GM18499 (cell line): ENCODE results near the gene ARHGAP29.

ENCODE experiments used
- ATAC-seq: cut with Tn5 transposase; IDR thresholded peaks from one replicate; pipeline ENCODE4 v1.9.1; 2021; ENCODE audit warnings: moderate number of reproducible peaks; ENCODE audit not compliant: insufficient read depth, unreplicated experiment

The ARHGAP29 gene

DNA sequence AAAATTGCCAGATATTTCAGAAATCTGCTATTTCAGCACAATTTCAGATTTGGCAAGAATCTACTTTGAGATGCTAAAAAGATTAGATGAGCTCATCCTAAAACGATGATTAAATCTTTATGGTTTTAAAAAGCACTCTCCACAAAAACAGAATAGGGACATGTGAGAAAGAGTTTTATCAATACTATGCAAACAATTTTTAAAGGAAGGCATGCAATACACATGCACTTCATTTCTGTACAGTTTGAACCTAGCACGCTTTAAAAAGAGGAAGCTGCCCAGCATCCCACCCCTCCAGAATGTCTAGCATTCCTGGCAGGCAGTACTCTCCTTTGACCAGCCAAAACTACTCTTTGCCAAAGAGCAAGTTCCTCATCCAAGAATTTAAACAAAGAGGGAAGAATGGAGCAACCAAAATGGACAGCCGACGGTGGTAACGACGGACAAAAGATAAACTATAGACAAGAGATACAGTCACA, 1.3 kb downstream of the ARHGAP29 start:
- ATAC-seq = no peak

DNA sequence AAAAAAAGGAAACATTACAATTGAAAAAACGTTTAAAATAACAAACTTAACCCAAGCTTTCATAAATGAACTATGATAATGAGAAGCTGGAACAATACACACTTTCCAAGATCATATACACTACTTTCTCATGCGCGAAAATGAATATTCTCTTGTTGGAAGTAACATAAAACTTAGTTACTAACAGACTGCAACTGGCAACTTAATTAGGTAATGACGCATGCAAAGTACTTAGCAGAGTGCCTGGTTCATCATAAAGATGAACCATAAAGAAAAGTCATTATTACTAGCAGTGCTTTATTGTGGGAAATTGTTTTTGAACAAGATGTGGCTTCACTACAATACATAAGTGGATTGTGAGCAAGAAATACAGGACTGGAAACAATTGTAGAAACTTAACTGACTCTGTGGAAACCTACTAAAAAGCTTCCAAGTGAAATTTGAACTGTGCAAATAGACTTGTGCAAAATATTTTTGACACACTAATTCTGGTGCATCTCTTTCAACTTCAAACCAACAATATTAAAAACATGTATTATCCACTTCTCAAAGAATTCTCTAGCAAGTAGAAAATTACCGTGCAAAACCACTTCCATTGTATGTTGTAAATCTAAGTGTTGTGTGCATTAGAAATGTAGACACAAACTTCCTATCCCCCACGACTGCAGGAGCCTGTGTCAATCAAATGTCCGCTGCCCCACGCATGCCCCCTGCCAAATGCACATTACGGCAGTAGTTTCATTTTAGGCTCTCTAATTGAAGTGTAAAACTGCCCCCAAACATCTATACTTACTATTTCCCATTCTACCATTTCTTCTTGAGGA, 2.0 kb downstream of the ARHGAP29 start:
- no peak for ATAC-seq

DNA sequence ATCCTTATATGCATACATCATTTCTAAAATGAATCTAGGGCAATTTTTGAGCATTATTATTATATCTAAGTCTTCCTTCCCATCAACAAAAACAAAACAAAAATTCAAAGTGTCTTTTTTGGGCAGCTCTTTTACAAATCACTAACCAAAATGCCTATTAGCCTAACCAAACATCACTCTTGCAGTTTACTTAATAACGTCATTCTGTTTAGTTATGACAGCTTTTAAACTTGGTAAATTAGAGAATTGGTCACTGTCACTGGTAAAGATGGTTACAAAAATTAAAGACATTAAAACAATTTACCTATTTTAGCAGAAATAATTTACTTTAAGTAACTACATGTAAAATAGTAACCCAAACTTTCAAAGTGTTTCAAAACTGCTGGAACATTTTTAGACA, 2.8 kb downstream of the ARHGAP29 start:
- no peak for ATAC-seq

DNA sequence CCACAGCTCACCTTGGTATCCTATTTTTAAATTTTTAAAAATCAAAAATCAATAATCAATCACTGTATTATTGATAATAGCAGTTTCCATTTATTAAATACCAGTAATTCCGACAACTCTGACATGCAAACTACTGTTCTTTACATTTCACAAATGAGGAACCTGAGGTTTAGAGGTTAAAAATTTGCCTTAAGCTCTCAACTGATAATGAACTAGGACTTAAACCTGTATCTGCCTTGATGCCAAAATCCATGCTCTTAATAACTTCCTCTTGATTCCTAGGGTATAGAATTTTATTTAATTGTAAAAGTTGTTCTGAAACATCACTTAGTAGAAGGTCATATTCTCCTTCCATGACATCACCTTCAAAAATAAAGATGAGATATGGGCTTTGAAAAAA, 5.6 kb downstream of the ARHGAP29 start:
- no peak for ATAC-seq

DNA sequence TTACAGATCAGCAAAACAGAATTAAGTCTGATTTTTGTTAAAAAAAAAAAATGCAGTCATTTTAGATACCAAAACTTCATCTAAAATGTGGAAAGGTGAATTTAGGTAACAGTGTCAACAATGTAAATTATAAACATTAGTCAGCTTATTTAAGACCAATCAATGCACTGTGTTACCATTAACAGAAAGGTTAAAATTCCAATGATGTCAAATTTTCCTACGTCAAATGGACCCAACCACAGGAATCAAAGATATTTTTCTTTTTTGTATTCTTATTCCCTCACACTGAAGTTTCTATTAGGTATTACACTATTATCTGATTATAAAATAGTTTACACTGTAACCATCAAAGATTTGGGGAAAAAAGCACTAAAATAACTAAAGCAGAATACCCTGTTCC, 6.5 kb downstream of the ARHGAP29 start:
- no peak for ATAC-seq

DNA sequence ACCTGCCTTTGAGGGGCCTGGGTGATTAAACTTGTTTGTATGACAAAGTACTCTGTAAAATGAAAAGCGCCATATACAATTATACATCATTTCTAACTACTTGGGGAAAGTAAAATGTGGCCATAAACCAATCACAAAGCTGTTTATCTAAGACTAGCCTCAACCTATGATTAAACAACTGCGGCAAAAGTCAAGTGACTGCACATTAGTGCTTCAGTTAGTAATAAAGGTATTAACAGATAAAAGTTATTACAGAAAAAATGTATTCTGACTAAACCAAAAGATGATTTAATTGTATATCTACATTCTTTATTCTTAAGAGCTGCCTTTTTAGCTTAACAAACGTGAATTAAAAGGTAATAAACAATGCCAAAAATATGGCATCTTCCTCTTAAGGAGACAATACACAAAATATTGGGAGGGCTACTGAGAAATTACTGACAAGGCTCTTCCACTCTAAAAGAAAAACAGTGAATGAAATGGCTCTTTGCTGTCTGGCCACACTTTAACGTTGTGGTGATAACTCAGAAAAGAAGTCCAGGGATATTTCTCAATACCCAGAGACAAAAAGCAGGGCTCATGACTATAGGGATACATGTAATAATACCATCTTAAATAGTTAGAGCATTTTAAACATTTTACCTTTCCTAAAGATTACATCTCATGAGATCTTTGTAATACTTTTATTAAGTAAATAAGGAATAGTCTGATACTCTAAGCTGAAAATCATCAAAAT, 8.6 kb downstream of the ARHGAP29 start:
- ATAC-seq = no peak

DNA sequence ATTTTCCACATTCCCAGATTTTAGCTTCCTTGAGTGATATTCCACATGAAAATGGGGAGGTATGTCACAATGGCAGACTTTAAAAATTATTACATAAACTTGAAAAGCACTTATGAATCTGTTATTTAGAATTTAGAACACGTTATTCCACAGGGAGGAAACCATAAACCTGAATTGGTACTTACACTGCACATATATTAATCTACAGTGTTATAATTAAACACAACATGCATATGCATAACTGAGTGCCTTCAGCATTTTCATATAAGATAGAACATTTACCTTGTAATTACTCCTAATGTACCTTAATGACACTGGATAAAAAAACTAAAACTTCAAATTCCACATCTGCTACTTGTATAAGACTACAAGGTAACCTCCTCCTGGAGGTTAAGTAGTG, 9.8 kb downstream of the ARHGAP29 start:
- no peak for ATAC-seq

DNA sequence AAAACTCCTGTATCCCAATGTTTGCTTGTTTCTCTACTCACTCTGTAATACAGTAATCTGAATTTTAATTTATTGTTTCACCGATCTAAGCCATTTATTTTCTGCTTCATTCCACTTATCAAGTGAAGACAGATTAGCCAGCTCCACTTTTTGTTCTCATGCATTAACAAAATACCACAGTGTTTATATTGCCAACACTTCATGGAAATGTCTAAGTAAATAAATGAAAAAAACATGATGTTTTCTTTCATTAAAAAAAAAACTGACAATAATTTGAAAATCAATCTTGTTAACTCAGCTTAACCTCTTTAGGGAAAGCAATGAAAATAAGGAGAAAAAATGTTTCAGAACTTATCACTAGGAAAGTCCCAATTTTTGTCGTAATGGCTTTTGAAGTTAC, 11.5 kb downstream of the ARHGAP29 start:
- ATAC-seq = no peak

DNA sequence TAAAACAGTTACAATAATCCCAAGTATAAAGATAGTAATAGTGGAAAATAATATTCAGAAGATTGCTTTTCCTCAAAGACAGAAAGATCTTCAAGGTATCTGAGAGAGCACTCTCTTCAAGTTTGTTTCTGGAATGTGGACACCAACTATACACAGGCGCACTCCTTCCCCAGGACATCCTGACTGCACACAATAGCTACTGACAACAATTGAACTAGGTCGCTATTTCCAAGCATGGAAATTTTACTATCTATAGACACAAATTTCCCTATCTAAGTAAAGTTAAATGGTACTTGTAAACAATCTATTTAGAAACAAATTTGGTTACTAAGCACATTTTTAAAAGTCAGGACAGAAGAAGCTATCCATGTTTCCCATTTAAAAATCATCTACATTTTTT, 19.1 kb downstream of the ARHGAP29 start:
- ATAC-seq = no peak

DNA sequence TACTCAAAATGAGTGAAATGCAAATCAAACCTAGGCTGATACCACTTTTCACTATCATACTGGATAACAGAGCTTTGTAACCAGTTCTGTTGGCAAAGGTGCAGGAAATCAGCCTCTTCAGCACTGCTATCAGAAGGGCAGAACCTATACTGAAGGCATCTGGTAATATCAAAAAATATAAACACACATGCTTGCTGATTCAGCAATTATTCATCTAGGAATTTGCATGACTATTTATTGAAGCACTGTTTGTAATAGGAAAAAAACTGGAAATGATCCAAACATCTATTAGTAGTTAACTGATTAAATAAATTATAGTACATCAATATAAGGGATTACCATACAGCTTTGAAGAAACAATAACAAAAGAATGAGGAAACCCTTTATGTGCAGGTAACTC, 21.4 kb downstream of the ARHGAP29 start:
- ATAC-seq = no peak

DNA sequence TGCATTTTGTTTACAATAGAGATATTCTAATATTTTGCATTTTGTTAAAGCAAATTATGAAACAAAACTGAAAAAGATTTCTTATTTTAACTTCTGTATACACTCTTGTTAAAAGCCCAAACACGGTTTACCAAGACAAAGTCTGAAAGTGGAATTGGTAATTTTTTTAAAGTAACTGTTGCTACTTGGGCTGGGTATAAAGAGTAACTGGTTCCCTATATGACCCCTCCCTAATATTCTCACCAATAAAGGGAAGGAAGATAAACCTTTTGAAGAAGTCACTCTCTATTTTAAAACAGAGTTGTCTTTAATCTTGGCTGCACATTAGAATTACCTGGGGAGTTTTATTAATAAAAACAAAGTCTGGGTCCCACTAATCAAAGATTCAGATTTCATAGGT, 27.4 kb downstream of the ARHGAP29 start:
- no peak for ATAC-seq

DNA sequence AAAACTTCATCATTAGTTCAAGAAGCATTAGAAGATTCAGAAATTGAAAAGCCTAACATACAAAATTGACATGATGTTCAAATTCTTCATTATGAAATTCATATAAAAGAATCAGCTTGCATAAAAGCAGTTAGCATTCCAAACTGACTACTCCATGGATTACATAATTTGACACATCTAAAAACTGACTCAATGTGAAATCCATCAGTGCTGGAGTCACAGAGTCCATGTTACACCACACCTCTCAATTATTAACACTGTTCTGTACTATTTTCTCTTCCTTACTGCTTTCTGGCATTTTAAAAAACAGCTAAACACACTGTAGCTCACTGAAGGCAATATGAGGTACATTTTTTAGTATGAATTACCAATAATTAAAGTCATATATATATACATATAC, 28.0 kb downstream of the ARHGAP29 start:
- no peak for ATAC-seq

DNA sequence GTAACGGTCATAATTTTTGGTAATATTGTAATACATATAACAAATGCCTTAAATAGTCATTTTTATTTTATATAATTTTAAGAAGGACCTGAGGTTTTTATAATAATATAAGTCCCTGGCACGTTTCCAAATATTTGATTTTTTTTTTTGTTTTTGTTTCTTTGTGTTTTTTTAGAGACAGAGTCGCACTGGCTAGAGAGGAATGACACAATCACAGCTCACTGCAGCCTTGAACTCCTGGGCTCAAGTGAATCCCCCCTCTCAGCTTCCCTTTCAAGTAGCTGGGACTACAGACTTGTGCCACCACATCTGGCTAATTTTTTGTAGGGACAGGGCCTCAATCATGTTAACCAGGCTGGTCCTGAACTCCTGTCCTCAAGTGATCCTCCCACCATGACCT, 29.7 kb downstream of the ARHGAP29 start:
- no peak for ATAC-seq

DNA sequence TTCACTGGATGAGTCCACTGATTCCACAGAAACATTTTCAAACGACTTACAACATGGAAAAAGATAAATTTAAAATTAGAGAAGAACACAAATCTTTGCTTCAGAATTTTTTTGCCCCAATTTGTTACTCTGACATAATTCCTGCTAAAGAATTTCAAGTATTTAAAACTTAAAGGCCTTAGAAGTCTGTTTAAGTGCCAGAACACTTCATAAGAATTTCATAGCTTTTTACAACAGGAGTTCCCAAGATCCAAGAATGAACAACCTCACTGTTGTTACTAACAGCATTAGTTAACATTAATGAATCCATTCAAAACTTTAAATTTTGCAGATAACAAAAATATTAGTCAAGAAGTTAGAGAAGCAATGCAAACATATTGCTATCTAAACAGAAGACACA, 31.7 kb downstream of the ARHGAP29 start:
- no peak for ATAC-seq

DNA sequence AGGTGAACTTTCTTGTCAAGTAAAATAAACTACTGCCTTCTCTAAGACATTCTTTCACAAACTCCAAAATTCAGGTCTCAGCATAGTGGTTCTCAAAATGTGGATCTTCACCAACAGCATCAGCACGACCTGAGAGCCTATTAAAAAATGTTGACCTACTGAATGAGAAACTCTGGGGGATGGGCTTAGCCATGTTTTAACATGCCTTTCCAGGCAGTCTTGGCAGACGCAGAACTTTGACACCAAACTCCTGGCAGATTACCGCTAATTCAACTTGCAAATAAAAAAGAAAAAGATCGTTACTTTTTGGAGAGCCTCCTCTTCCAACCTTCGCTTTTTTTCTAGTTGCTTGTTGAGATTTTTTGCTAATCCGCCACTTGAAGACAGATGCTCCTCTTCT, 35.1 kb downstream of the ARHGAP29 start:
- ATAC-seq = no peak

DNA sequence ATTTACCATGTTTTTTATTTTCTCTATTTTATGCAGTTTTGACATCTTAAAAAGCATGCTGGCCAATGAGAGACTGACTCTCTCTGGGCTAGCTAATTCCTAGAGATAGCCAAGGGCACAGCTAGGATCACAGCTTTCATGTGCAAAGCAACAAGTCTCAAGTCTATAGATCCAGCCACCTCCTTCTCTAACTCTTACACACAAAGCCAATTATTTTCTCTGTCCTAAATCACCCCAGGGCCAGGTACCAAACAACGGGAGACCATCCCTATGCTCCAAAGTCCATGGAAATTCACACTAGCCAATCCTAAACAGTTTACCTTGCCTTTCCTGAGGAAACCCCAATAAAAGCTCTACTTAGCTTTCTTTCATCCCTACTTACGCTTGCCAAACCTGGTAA, 38.0 kb downstream of the ARHGAP29 start:
- no peak for ATAC-seq

DNA sequence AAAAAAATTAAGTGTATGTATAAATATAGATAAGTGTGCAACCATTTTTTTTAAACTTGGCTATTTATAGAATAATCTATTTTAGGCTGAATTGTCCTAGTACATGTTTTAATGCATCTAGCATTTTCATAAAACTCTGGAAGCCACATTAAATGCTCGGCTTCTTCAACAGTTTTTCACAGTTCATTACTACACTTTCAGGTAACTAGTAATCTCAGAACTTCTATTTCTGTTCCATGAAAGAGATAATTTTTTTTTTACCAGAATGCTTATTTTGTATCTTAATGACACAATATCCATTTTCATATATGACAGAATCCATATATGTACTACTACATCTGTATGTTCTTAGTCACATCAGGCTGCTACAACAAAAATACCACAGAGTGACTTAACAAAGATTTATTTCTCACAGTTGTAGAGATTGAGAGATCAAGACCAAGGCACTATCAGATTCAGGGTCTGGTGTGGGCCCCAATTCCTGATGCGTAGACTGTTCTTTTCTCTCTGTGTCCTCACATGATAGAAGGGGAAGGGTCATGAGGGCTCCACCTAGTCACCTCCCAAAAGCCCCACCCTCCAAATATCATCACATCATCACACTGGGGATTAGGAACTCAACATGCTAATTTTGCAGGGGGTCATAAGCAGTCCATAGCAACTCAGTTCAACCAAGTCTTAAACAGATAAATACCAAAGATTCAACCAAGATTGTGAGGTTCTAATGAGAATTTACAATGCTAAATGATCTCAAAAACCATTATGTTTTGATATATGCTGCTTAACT, 43.1 kb downstream of the ARHGAP29 start:
- no peak for ATAC-seq

DNA sequence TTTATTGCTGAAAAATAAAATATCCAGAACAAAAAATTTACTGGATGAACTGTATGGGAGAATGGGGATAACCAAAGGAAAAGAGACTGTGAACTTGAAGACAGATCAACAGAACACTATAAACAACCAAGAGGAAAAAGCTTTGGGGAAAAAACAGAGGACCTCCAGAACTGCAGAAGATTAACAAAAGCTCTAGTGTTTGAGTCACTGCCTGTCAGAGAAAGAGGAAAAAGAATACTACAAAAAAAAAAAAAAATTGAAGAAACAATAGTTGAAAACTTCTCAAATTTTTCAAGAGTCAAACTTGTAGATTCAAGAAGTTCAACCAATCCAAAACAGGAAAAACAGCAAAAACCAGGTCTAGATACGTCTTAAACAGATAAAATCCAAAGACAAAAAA, 44.3 kb downstream of the ARHGAP29 start:
- ATAC-seq = no peak

DNA sequence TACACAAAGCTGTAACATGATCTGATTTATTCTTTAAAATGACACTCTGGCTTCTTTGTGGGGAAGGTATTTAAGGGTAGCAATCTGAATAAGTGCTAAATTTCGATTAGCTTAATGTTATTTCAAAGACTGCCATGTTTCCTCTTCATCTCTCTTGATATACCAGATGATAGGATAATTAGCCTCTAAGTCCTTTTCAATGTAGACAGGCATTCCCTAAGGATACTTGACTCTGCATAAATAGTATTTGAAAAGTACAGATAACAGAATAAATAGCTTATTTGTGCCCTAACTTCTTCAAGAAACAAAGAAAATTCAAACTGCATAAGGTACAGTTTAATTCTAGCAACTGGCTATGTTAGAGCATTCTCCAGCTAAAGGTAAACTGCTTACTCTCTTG, 46.2 kb downstream of the ARHGAP29 start:
- no peak for ATAC-seq

DNA sequence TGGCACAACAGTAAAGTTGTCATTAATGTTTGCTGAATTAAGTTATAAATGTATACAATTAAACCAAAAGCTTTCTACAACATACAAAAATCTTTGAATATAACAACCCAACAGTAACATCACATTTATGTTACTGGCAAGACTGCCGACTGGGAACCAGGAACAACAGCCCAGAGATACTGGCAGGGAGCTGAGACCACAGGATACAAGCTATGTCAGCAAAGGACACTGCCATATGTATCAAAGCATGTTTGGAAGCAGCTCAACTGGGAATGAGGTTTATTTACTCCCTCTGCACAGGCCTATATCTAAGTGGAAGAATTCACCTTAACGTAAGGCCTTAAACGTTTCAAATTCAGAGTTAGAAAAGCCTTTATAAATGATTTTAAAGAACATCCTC, 50.4 kb downstream of the ARHGAP29 start:
- no peak for ATAC-seq

DNA sequence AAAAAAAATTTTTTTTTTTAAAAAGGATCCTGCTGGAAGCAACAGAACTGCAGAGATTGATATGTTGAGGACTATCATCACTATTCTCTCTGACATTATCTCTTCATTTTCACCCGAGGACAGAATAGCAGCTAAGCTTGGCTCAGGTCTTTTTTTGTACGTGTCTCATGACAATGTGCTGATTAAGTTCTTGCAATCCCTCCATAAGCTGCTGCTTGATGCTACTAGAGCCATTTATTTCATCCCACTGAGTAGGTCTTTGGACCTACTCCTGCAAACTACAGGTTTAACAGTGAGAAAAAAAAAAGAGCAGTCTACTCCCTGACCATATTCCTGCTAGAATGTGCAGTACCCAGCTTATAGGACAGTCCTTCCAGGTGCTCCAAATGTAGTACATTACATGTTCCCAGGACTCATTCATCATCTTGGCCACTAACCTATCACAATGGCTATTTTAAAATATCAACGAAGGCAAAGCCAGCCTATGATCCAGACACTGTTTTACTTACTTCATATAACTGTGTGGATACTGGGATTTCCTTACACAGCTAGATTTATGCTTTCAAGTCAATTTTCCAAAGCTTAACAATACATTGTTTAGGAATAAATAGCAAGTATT, 54.1 kb downstream of the ARHGAP29 start:
- ATAC-seq = no peak
